ENCODE results near the gene PLXNB3.
"Not testable (repeated sequence)": the region's sequence is repeated elsewhere in the genome, so short reads cannot be mapped to it uniquely, and the experiment has no call there.

Gene PLXNB3

GRCh38 chrX:153727123-153727931, 36.7 kb upstream of the PLXNB3 start:
- FAIRE-seq (no peak), DNase-seq (ENCODE audit: insufficient read length, low spot score) (no peak)
- TF ChIP-seq, protein P1, sequence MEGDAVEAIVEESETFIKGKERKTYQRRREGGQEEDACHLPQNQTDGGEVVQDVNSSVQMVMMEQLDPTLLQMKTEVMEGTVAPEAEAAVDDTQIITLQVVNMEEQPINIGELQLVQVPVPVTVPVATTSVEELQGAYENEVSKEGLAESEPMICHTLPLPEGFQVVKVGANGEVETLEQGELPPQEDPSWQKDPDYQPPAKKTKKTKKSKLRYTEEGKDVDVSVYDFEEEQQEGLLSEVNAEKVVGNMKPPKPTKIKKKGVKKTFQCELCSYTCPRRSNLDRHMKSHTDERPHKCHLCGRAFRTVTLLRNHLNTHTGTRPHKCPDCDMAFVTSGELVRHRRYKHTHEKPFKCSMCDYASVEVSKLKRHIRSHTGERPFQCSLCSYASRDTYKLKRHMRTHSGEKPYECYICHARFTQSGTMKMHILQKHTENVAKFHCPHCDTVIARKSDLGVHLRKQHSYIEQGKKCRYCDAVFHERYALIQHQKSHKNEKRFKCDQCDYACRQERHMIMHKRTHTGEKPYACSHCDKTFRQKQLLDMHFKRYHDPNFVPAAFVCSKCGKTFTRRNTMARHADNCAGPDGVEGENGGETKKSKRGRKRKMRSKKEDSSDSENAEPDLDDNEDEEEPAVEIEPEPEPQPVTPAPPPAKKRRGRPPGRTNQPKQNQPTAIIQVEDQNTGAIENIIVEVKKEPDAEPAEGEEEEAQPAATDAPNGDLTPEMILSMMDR (IDR thresholded peaks at IDR 0.05; ENCODE audit: insufficient read depth, missing control alignments): no peak

DNA sequence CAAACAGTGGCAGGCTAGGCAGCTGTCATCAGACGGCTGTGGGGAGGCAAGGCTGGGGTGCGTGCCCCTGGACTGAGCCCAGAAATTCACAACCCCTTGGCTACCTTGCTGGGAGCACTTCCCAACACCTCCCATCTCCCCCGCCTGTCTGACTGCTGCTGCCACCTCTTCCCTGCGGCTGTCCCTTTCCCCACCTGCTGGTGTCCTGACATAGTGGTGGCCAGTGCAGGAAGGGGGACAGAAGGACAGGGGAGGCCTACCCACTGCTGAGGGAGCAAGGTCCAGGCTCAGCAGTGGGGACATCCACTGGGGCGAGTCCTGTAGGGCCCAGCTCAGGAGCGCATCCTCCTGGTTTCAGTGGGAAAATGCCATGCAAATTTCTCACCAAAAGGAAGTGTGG, 36.0 kb upstream of the PLXNB3 start:
- TF ChIP-seq, protein P1 (IDR thresholded peaks at IDR 0.05; ENCODE audit: insufficient read depth, missing control alignments): no peak
- FAIRE-seq: no peak
- no peak for DNase-seq (ENCODE audit: insufficient read length, low spot score)

DNA sequence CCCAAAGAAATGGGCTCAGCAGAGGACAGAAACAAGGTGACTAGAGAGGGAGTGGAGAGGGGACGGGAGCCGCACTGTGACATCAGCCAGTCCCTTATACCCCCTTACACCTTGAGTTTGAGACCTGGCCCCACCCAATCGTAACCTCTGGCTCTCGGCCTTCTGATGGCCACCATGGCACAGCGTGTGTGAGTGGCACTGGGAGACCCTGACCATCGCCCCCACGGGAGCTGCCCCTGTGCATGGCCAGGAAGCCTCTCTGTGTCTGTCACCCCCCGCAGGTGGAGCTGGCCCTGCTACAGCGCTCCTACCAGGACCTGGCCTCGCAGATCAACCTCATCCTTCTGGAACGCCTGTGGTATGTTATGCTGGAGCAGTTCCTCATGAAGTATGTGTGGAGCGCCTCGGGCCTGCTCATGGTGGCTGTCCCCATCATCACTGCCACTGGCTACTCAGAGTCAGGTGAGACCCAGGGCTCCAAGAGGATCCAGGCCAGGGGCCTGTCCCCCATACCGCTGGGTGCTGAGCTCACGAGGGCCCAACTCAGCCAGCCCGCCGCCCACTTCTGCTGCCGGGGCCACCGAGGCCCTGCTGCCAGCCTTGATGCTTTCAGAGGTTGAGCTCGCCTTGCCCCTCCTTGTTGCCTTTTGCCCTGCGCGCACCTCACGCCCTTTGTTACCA, 35.0 kb upstream of the PLXNB3 start:
- DNase-seq (ENCODE audit: insufficient read length, low spot score) (no peak), FAIRE-seq (no peak)
- TF ChIP-seq, protein P1 (IDR thresholded peaks at IDR 0.05; ENCODE audit: insufficient read depth, missing control alignments): no peak

GRCh38 chrX:153730115-153730514, 33.9 kb upstream of the PLXNB3 start:
- FAIRE-seq: not testable (repeated sequence)

GRCh38 chrX:153731117-153731844, 32.8 kb upstream of the PLXNB3 start:
- FAIRE-seq: no peak
- no peak for DNase-seq (ENCODE audit: insufficient read length, low spot score)
- TF ChIP-seq, protein P1 (IDR thresholded peaks at IDR 0.05; ENCODE audit: insufficient read depth, missing control alignments): no peak

More at GRCh38 chrX:153730115-153730514, 33.9 kb upstream of the PLXNB3 start:
- not testable (repeated sequence) for DNase-seq (ENCODE audit: insufficient read length, low spot score)

DNA sequence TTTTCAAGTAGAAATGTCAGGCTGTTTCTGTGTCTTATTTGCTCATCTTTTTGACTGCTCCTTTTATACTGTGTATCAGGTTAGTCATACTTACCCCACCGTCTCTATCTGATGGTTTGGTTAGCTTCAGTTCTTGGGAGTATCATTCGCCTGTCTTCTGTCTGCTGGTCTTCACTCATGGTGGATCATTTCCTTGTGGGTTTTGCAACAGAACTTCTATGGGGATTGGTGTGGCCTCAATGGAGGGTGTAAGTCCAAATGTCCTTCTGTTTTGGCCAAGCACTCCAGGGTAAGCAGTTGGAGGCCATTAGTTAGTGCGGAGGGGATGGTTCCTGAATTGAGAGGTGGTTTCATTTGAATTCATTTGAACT, 32.2 kb upstream of the PLXNB3 start:
- TF ChIP-seq, protein P1 (IDR thresholded peaks at IDR 0.05; ENCODE audit: insufficient read depth, missing control alignments): no peak
- no peak for FAIRE-seq
- DNase-seq (ENCODE audit: insufficient read length, low spot score): no peak

DNA sequence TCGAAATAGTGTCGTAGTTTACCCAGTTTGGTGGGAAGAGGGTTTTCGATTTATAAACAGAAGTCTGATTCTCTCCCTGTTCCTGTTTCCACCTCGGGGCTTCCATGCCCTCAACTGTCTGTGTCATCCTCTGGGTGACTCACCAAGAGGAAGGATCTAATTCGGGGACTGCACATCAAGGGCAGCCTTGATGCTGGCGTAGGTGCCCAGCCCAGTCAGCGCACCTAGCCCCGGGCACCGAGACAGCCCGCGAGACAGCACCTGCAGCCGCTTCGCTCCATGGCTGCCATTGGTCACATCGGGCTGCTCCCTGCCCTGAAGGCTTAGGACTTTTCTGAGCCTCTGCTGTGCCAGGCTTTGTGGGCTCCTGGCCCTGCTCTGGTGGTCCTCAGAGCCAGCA, 31.6 kb upstream of the PLXNB3 start:
- DNase-seq (ENCODE audit: insufficient read length, low spot score) (no peak), FAIRE-seq (no peak)
- TF ChIP-seq, protein P1 (IDR thresholded peaks at IDR 0.05; ENCODE audit: insufficient read depth, missing control alignments): no peak
